ENCODE data around the gene FCGBP.
"Not testable (repeated sequence)": the region's sequence is repeated elsewhere in the genome, so short reads cannot be mapped to it uniquely, and the experiment has no call there.

FCGBP gene

GRCh38 chr19:39890755-39891551 lies 43.5 kb downstream of the FCGBP start:
- no peak for DNase-seq (ENCODE audit: low read depth, low spot score)

GRCh38 chr19:39889872-39890754 lies 44.3 kb downstream of the FCGBP start:
- not testable (repeated sequence) for DNase-seq (ENCODE audit: low read depth, low spot score)

GRCh38 chr19:39887456-39887951 lies 46.9 kb downstream of the FCGBP start:
- DNase-seq (ENCODE audit: low read depth, low spot score): not testable (repeated sequence)

- not testable (repeated sequence) for DNase-seq (ENCODE audit: low read depth, low spot score)
Measured at GRCh38 chr19:39885821-39886554, 48.4 kb downstream of the FCGBP start.

- not testable (repeated sequence) for DNase-seq (ENCODE audit: low read depth, low spot score)
Measured at GRCh38 chr19:39884721-39885120, 49.7 kb downstream of the FCGBP start.

Measured in activated CD4-positive, CD25-positive, alpha-beta regulatory T cell treated with anti-CD3 and anti-CD28 coated beads, Interleukin-2, amount 50 U/mL, for 16 hours (primary cell).